H9 (cell line): ENCODE results near the gene SOX11. TPM values are rescaled to one million over a fixed set of nuclear protein-coding genes. Genes with fewer than 3 reads are reported as not detected.
"Not testable (repeated sequence)": the region's sequence is repeated elsewhere in the genome, so short reads cannot be mapped to it uniquely, and the experiment has no call there.

Source experiments
- DNase-seq: peaks from one replicate; pipeline ENCODE4 v3.0.0-alpha.2; 2017
- H2AFZ ChIP-seq: one replicate; pipeline ENCODE4 v1.6.1; 2013; ENCODE audit warnings: mild to moderate bottlenecking, low read length, control low read depth, moderate library complexity
- H2AK5ac ChIP-seq: 2 replicates; pipeline ENCODE4 v1.6.1; 2013; ENCODE audit warnings: low read length, control low read depth, mixed read lengths; ENCODE audit not compliant: insufficient read length
- H2BK120ac ChIP-seq: one replicate; pipeline ENCODE4 v1.6.1; 2013; ENCODE audit warnings: low read depth, mild to moderate bottlenecking, low read length, control low read depth, inconsistent platforms; ENCODE audit not compliant: poor library complexity, severe bottlenecking
- H2BK12ac ChIP-seq: 2 replicates; pipeline ENCODE4 v1.6.1; 2013; ENCODE audit warnings: low read length, control low read depth, mixed read lengths, low read depth; ENCODE audit not compliant: insufficient read length
- H2BK15ac ChIP-seq: 2 replicates; pipeline ENCODE4 v1.6.1; 2013; ENCODE audit warnings: low read depth, low read length, control low read depth
- H2BK20ac ChIP-seq: one replicate; pipeline ENCODE4 v1.6.1; 2013; ENCODE audit warnings: low read depth, mild to moderate bottlenecking, low read length, control low read depth, inconsistent platforms; ENCODE audit not compliant: poor library complexity, severe bottlenecking
- H2BK5ac ChIP-seq: 2 replicates; pipeline ENCODE4 v1.6.1; 2013; ENCODE audit warnings: low read length, control low read depth, mixed read lengths; ENCODE audit not compliant: insufficient read length
- H3K14ac ChIP-seq: 2 replicates; pipeline ENCODE4 v1.6.1; 2013; ENCODE audit warnings: low read length, control low read depth; ENCODE audit not compliant: insufficient read depth
- H3K18ac ChIP-seq: 2 replicates; pipeline ENCODE4 v1.6.1; 2013; ENCODE audit warnings: low read depth, mild to moderate bottlenecking, mixed read lengths, low read length, control low read depth; ENCODE audit not compliant: insufficient read length
- H3K23ac ChIP-seq: 2 replicates; pipeline ENCODE4 v1.6.1; 2013; ENCODE audit warnings: low read length, control low read depth, mixed read lengths, low read depth; ENCODE audit not compliant: insufficient read length
- H3K23me2 ChIP-seq: 2 replicates; pipeline ENCODE4 v1.6.1; 2013; ENCODE audit warnings: low read depth, mild to moderate bottlenecking, mixed read lengths, low read length, control low read depth; ENCODE audit not compliant: insufficient read length, poor library complexity, severe bottlenecking
- H3K27ac ChIP-seq: 2 replicates; pipeline ENCODE4 v1.5.1; 2013; ENCODE audit warnings: low read length, control low read depth, mixed read lengths, low read depth; ENCODE audit not compliant: insufficient read length
- H3K27me3 ChIP-seq: 2 replicates; pipeline ENCODE4 v1.6.1; 2013; ENCODE audit warnings: low read length, control low read depth, inconsistent platforms; ENCODE audit not compliant: insufficient read depth
- H3K4ac ChIP-seq: 2 replicates; pipeline ENCODE4 v1.6.1; 2013; ENCODE audit warnings: low read depth, mild to moderate bottlenecking, control low read depth, inconsistent platforms, low read length, moderate library complexity
- H3K4me1 ChIP-seq: 2 replicates; pipeline ENCODE4 v1.6.1; 2013; ENCODE audit warnings: low read length, control low read depth, inconsistent platforms; ENCODE audit not compliant: insufficient read depth
- H3K4me2 ChIP-seq: 2 replicates; pipeline ENCODE4 v1.6.1; 2013; ENCODE audit warnings: low read length, control low read depth, mixed read lengths; ENCODE audit not compliant: insufficient read length, insufficient read depth
- H3K56ac ChIP-seq: 2 replicates; pipeline ENCODE4 v1.6.1; 2013; ENCODE audit warnings: low read depth, mild to moderate bottlenecking, mixed read lengths, low read length, control low read depth; ENCODE audit not compliant: insufficient read length
- H3K79me1 ChIP-seq: 2 replicates; pipeline ENCODE4 v1.6.1; 2013; ENCODE audit warnings: low read depth, mild to moderate bottlenecking, moderate library complexity, low read length, control low read depth, inconsistent platforms; ENCODE audit not compliant: insufficient read depth, poor library complexity, severe bottlenecking
- H3K79me2 ChIP-seq: 2 replicates; pipeline ENCODE4 v1.6.1; 2013; ENCODE audit warnings: low read length, control low read depth, inconsistent platforms; ENCODE audit not compliant: insufficient read depth
- H3K9ac ChIP-seq: 2 replicates; pipeline ENCODE4 v1.6.1; 2013; ENCODE audit warnings: low read length, control low read depth, mixed read lengths; ENCODE audit not compliant: insufficient read length; ENCODE audit errors: extremely low read depth
- H3K9me3 ChIP-seq: one replicate; pipeline ENCODE4 v1.6.1; 2013; ENCODE audit warnings: low read depth, low read length, inconsistent platforms; ENCODE audit not compliant: control insufficient read depth
- H3T11ph ChIP-seq: one replicate; pipeline ENCODE4 v1.6.1; 2013; ENCODE audit warnings: mild to moderate bottlenecking, low read length, control low read depth, inconsistent platforms
- H4K20me1 ChIP-seq: one replicate; pipeline ENCODE4 v1.6.1; 2013; ENCODE audit not compliant: control insufficient read depth, insufficient read length, insufficient read depth
- H4K5ac ChIP-seq: 2 replicates; pipeline ENCODE4 v1.6.1; 2013; ENCODE audit warnings: low read depth, mild to moderate bottlenecking, mixed read lengths, low read length, control low read depth; ENCODE audit not compliant: insufficient read length
- H4K8ac ChIP-seq: replicated peaks from 2 replicates; pipeline ENCODE4 v1.6.1; 2013; ENCODE audit warnings: low read length, control low read depth, mixed read lengths, low read depth; ENCODE audit not compliant: insufficient read length
- H4K91ac ChIP-seq: 2 replicates; pipeline ENCODE4 v1.6.1; 2013; ENCODE audit warnings: low read depth, mild to moderate bottlenecking, moderate library complexity, mixed read lengths, low read length, control low read depth; ENCODE audit not compliant: insufficient read length
- H3K27ac Mint-ChIP-seq, 3 experiments: 2 replicates in 2 of 3; 3 replicates in 1 of 3; pipeline ENCODE4 v1.8.0; 2020 to 2021; ENCODE audit warnings: mixed read lengths in 3 of 3, mild to moderate bottlenecking in 1 of 3, moderate library complexity in 1 of 3
- H3K27me3 Mint-ChIP-seq: 2 replicates; pipeline ENCODE4 v1.8.0; 2021; ENCODE audit warnings: low read depth, mild to moderate bottlenecking, moderate library complexity, mixed read lengths
- H3K36me3 Mint-ChIP-seq, 3 experiments: 2 replicates in 2 of 3; 3 replicates in 1 of 3; pipeline ENCODE4 v1.8.0; 2020 to 2021; ENCODE audit warnings: low read depth in 3 of 3, mixed read lengths in 3 of 3; ENCODE audit not compliant: insufficient read depth in 1 of 3
- H3K4me1 Mint-ChIP-seq, 2 experiments: 2 replicates each; pipeline ENCODE4 v1.8.0; 2020; ENCODE audit warnings: mixed read lengths in 2 of 2
- H3K4me3 Mint-ChIP-seq, 2 experiments: 2 replicates in 1 of 2; 3 replicates in 1 of 2; pipeline ENCODE4 v1.8.0; 2020 to 2021; ENCODE audit warnings: mild to moderate bottlenecking in 2 of 2, mixed read lengths in 2 of 2, moderate library complexity in 1 of 2
- H3K9me3 Mint-ChIP-seq, 2 experiments: 2 replicates in 1 of 2; 3 replicates in 1 of 2; pipeline ENCODE4 v1.8.0; 2020; ENCODE audit warnings: mild to moderate bottlenecking in 2 of 2, mixed read lengths in 2 of 2, moderate library complexity in 1 of 2
- WGBS: extraction: QIAGEN DNeasy Blood & Tissue Kit; methylation state at CpG from one replicate; pipeline ENCODE4 v1.1.7; 2013; ENCODE audit warnings: missing lambda C conversion rate, low lambda C conversion rate, mixed read lengths; ENCODE audit not compliant: insufficient read length; ENCODE audit errors: extremely low coverage; 5-methylcytosine and 5-hydroxymethylcytosine counted together
- total RNA-seq: library from RNA; stranded (reverse); gene quantifications from 2 replicates; pipeline ENCODE4 v1.2.1, GENCODE V29; 2021

SOX11 gene
- total RNA-seq, 1 experiment from 2014 or later: 43.8 TPM

- H2AK5ac ChIP-seq, H3K79me1 ChIP-seq, H2BK5ac ChIP-seq, H2BK12ac ChIP-seq, H4K20me1 ChIP-seq, DNase-seq, H3K4me2 ChIP-seq, H2AFZ ChIP-seq, H3K27me3 ChIP-seq, H3K14ac ChIP-seq, H3K27me3 Mint-ChIP-seq, H3K4me3 Mint-ChIP-seq, H2BK20ac ChIP-seq, H4K5ac ChIP-seq, H3K4me1 ChIP-seq, H3K4me1 Mint-ChIP-seq, H3K18ac ChIP-seq, H3K79me2 ChIP-seq, H3T11ph ChIP-seq, H3K23me2 ChIP-seq, H3K4ac ChIP-seq, H3K27ac ChIP-seq, H3K9me3 ChIP-seq, H4K91ac ChIP-seq, H3K9me3 Mint-ChIP-seq, H3K56ac ChIP-seq, H3K9ac ChIP-seq, H2BK15ac ChIP-seq, H3K23ac ChIP-seq, H4K8ac ChIP-seq, H3K36me3 Mint-ChIP-seq, H3K27ac Mint-ChIP-seq, H2BK120ac ChIP-seq: not testable (repeated sequence)
- WGBS: no CpG with 5 or more reads among the region's 4 CpGs
Measured at GRCh38 chr2:5653756-5654155, 38.4 kb upstream of the SOX11 start.
